ENCODE results near the gene TMEM232.

GRCh38 chr5:110702300-110702699, 24.2 kb downstream of the TMEM232 start:
- TF ChIP-seq MAFK (IDR thresholded peaks at IDR 0.05; ENCODE audit: low read depth, low read length) (no peak), CTCF (conservative IDR thresholded peaks at IDR 0.05; ENCODE audit: low read depth, low read length) (no peak), POLR2A (IDR thresholded peaks at IDR 0.05; ENCODE audit: low read depth, low read length) (no peak), SMC3 (IDR thresholded peaks at IDR 0.05; ENCODE audit: low read depth, low read length) (no peak), RFX5 (IDR thresholded peaks at IDR 0.05; ENCODE audit: low read depth, low read length) (no peak), RAD21 (IDR thresholded peaks at IDR 0.05; ENCODE audit: low read length) (no peak), FOS (IDR thresholded peaks at IDR 0.05; ENCODE audit: low read depth, low read length) (no peak), MXI1 (IDR thresholded peaks at IDR 0.05; ENCODE audit: borderline replicate concordance, low read depth, low read length) (no peak), USF2 (IDR thresholded peaks at IDR 0.05; ENCODE audit: low read depth, low read length) (no peak), MAZ (IDR thresholded peaks at IDR 0.05; ENCODE audit: borderline replicate concordance, low read depth, low read length) (no peak), BHLHE40 (IDR thresholded peaks at IDR 0.05; ENCODE audit: low read depth, low read length) (no peak), CHD1 (IDR thresholded peaks at IDR 0.05; ENCODE audit: low read depth, low read length) (no peak)
